ENCODE results near the gene MROH9. TPM values are rescaled to one million over a fixed set of nuclear protein-coding genes. Genes with fewer than 3 reads are reported as not detected.

Gene MROH9
- total RNA-seq, 1 experiment from 2014 or later, result not detected

DNA sequence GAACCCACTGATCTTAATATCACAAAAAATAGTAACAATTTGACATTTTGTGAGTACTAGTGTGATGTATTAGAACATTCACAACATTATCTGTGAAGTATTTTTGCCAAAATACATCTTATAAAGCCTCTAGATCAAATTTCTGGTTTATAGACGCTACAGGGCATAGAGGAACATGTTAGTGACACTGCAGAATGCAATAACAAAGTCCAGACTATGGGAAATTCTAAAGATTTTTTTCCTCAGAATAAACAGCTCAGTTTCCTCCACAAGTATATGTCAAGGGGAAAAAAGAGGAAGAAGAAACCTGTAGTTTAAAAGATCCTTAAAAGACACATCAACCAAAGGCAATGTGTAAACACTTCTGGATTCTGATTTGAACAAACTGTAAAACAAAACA is 26.4 kb upstream of the MROH9 start:
- no peak for DNase-seq (ENCODE audit: low read depth, low spot score)
- Histone ChIP-seq H2AFZ (ENCODE audit: low read depth, low read length, poor library complexity, severe bottlenecking) (no peak overlapping the region), H4K20me1 (ENCODE audit: insufficient read depth) (no peaks in the 10 kb centered on the region), H3K4me2 (ENCODE audit: low read length) (no peak overlapping the region), H3K36me3 (ENCODE audit: control insufficient read depth in 1 of 2, insufficient read depth in 2 of 2, low read length in 2 of 2) (no peaks in the 10 kb centered on the region), H3K4me3 (replicated peaks in 1 of 2; ENCODE audit: low read depth in 1 of 2, low read length in 2 of 2) (no peak overlapping the region), H3K9me2 (ENCODE audit: insufficient read depth) (no peaks in the 10 kb centered on the region), H3K27ac (ENCODE audit: low read depth, low read length) (no peak overlapping the region), H3K9ac (ENCODE audit: low read length) (no peak overlapping the region), H3K79me2 (ENCODE audit: insufficient read depth, low read length) (no peaks in the 10 kb centered on the region), H3K4me1 (ENCODE audit: control insufficient read depth in 1 of 2, insufficient read depth in 2 of 2, low read length in 2 of 2) (no peaks in the 10 kb centered on the region), H3K9me3 (ENCODE audit: control insufficient read depth in 1 of 2, insufficient read depth in 1 of 2, low read depth in 1 of 2, low read length in 2 of 2) (no peaks in the 10 kb centered on the region), H3K27me3 (ENCODE audit: insufficient read depth, low read length) (no peaks in the 10 kb centered on the region)
- ChIA-PET POLR2A (no interaction called here), RAD21 (ENCODE audit: low non-redundant PET in 1 of 2, low total read pairs in 2 of 2, uncharacterized antibody in 2 of 2, unreplicated experiment in 2 of 2) (no interaction called here), CTCF (interaction anchor here (0.9 to 1.4 kb wide), 3 partner anchors 21 to 318 kb away, joined by 3 to 4 read pairs (median 3); no protein-coding TSS in a partner anchor)
- no TSS peak for BruUV-seq (replicated peaks)
- intact Hi-C loops (cut with micrococcal nuclease), result no loop called here
- TF ChIP-seq, protein P1, sequence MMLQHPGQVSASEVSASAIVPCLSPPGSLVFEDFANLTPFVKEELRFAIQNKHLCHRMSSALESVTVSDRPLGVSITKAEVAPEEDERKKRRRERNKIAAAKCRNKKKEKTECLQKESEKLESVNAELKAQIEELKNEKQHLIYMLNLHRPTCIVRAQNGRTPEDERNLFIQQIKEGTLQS (IDR thresholded peaks at IDR 0.05), result no peak
- TF ChIP-seq, protein P2, sequence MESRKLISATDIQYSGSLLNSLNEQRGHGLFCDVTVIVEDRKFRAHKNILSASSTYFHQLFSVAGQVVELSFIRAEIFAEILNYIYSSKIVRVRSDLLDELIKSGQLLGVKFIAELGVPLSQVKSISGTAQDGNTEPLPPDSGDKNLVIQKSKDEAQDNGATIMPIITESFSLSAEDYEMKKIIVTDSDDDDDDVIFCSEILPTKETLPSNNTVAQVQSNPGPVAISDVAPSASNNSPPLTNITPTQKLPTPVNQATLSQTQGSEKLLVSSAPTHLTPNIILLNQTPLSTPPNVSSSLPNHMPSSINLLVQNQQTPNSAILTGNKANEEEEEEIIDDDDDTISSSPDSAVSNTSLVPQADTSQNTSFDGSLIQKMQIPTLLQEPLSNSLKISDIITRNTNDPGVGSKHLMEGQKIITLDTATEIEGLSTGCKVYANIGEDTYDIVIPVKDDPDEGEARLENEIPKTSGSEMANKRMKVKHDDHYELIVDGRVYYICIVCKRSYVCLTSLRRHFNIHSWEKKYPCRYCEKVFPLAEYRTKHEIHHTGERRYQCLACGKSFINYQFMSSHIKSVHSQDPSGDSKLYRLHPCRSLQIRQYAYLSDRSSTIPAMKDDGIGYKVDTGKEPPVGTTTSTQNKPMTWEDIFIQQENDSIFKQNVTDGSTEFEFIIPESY (IDR thresholded peaks at IDR 0.05; ENCODE audit: extremely low read depth, insufficient replicate concordance, low read length), result no peak
- TF ChIP-seq SRF (IDR thresholded peaks at IDR 0.05; ENCODE audit: low read depth) (no peak), CEBPB (IDR thresholded peaks at IDR 0.05; ENCODE audit: low read depth) (no peak), TCF7L2 (IDR thresholded peaks at IDR 0.05; ENCODE audit: borderline replicate concordance, extremely low read depth, insufficient read depth, insufficient read length) (no peak)
- ATAC-seq, result no peak

DNA sequence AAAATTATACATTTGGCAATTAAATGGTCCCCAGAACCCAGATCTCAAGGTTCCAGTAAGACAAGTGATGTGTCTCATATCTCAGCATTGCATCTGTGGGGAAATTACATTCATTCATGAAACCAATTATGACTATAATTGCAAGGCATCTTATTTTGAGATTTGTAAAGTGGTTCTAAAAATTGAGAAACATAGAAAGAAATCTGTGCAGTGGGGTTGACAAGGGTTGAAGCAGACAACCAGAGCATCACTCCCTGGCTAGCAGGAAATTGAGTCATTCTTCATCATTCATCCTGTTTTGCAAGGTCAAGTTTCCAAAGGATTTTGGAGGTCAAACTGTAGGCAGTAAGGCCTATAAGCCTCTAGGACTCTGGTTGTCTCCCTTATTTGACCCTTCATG is 25.1 kb upstream of the MROH9 start:
- intact Hi-C loops (cut with micrococcal nuclease), result no loop called here
- no peak for ATAC-seq
- H3K79me2 ChIP-seq (ENCODE audit: insufficient read depth, low read length), result no peaks in the 10 kb centered on the region
- H3K9me2 ChIP-seq (ENCODE audit: insufficient read depth), result no peaks in the 10 kb centered on the region
- DNase-seq (ENCODE audit: low read depth, low spot score), result no peak
- no peak overlapping the region for H3K9ac ChIP-seq (ENCODE audit: low read length)
- TF ChIP-seq SP1 (IDR thresholded peaks at IDR 0.05; ENCODE audit: low read depth), result no peak
- no peaks in the 10 kb centered on the region for H3K36me3 ChIP-seq (ENCODE audit: control insufficient read depth in 1 of 2, insufficient read depth in 2 of 2, low read length in 2 of 2)
- no peak overlapping the region for H3K27ac ChIP-seq (ENCODE audit: low read depth, low read length)
- ChIA-PET RAD21 (ENCODE audit: low non-redundant PET in 1 of 2, low total read pairs in 2 of 2, uncharacterized antibody in 2 of 2, unreplicated experiment in 2 of 2) (no interaction called here), POLR2A (no interaction called here), CTCF (no interaction called here)
- H3K9me3 ChIP-seq (ENCODE audit: control insufficient read depth in 1 of 2, insufficient read depth in 1 of 2, low read depth in 1 of 2, low read length in 2 of 2), result no peaks in the 10 kb centered on the region
- no peaks in the 10 kb centered on the region for H4K20me1 ChIP-seq (ENCODE audit: insufficient read depth)
- no peaks in the 10 kb centered on the region for H3K4me1 ChIP-seq (ENCODE audit: control insufficient read depth in 1 of 2, insufficient read depth in 2 of 2, low read length in 2 of 2)
- H2AFZ ChIP-seq (ENCODE audit: low read depth, low read length, poor library complexity, severe bottlenecking), result no peak overlapping the region
- H3K27me3 ChIP-seq (ENCODE audit: insufficient read depth, low read length), result no peaks in the 10 kb centered on the region
- no peak overlapping the region for H3K4me2 ChIP-seq (ENCODE audit: low read length)
- H3K4me3 ChIP-seq (replicated peaks in 1 of 2; ENCODE audit: low read depth in 1 of 2, low read length in 2 of 2), result no peak overlapping the region
- BruUV-seq (replicated peaks), result no TSS peak

Measured in HCT116 (cell line).